Activated CD8-positive, alpha-beta memory T cell treated with anti-CD3 and anti-CD28 coated beads for 48 hours (primary cell): ENCODE measurements around the gene EQTN.

ENCODE experiments used
- DNase-seq, 3 experiments: peaks; one replicate each; pipeline ENCODE4 v3.0.0-alpha.2; 2020; ENCODE audit warnings: low read depth in 2 of 3, low spot score in 2 of 3

EQTN gene

GRCh38 chr9:27297050-27297449, at the start of gene EQTN:
TSS of gene EQTN (minus strand) at chr9:27297150. CDS start at chr9:27297055, 95 bp downstream.
- DNase-seq = no peak

GRCh38 chr9:27344776-27345175, 47.8 kb upstream of the EQTN start:
- no peak for DNase-seq

GRCh38 chr9:27341545-27342294, 44.8 kb upstream of the EQTN start:
- DNase-seq = no peak

- DNase-seq = no peak
Observed at GRCh38 chr9:27340961-27341511, 44.1 kb upstream of the EQTN start.

GRCh38 chr9:27340285-27340674, 43.3 kb upstream of the EQTN start:
- no peak for DNase-seq

GRCh38 chr9:27339661-27340284, 42.8 kb upstream of the EQTN start:
- DNase-seq = no peak

GRCh38 chr9:27338527-27338903, 41.6 kb upstream of the EQTN start:
- DNase-seq = no peak

GRCh38 chr9:27337833-27338526, 41.0 kb upstream of the EQTN start:
- no peak for DNase-seq

- DNase-seq = no peak
Observed at GRCh38 chr9:27337236-27337635, 40.3 kb upstream of the EQTN start.

GRCh38 chr9:27336829-27337228, 39.9 kb upstream of the EQTN start:
- no peak for DNase-seq

- DNase-seq = no peak
Observed at GRCh38 chr9:27336126-27336525, 39.2 kb upstream of the EQTN start.

- DNase-seq = no peak
Observed at GRCh38 chr9:27335075-27335474, 38.1 kb upstream of the EQTN start.

- DNase-seq = peak in 1 of 3 experiments; percentile 3
Observed at GRCh38 chr9:27333241-27334052, 36.5 kb upstream of the EQTN start.

- DNase-seq = no peak
Observed at GRCh38 chr9:27331393-27331792, 34.4 kb upstream of the EQTN start.

GRCh38 chr9:27329291-27329690, 32.3 kb upstream of the EQTN start:
- no peak for DNase-seq

- DNase-seq = no peak
Observed at GRCh38 chr9:27328483-27328882, 31.5 kb upstream of the EQTN start.

GRCh38 chr9:27311184-27311583, 14.2 kb upstream of the EQTN start:
- DNase-seq = no peak

GRCh38 chr9:27310582-27310981, 13.6 kb upstream of the EQTN start:
- DNase-seq = no peak

- DNase-seq = no peak
Observed at GRCh38 chr9:27308691-27309390, 11.9 kb upstream of the EQTN start.

- DNase-seq = no peak
Observed at GRCh38 chr9:27304521-27304920, 7.6 kb upstream of the EQTN start.

- DNase-seq = no peak
Observed at GRCh38 chr9:27303219-27303618, 6.3 kb upstream of the EQTN start.
